Measurements from ENCODE around the gene EPM2AIP1.

DNA sequence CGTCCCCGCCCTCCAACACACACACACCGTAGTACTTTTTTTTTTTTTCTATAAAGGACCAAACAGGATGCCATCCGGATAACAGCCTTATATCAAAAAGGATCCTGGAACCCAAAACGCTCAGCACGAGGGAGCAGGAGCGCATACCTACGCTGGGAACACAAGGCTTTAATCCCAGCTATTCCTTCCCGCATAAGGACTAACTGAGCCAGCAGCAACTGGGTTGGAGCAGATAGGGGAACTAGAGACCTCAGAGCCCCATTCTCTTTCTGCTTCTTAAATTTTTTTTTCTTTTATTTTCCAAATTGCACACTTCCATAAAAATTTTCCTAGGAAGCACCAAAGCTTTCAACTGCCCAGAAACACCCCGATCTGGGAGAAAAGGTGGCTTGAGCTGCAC, 49.3 kb downstream of the EPM2AIP1 start:
- TF ChIP-seq, protein P1, sequence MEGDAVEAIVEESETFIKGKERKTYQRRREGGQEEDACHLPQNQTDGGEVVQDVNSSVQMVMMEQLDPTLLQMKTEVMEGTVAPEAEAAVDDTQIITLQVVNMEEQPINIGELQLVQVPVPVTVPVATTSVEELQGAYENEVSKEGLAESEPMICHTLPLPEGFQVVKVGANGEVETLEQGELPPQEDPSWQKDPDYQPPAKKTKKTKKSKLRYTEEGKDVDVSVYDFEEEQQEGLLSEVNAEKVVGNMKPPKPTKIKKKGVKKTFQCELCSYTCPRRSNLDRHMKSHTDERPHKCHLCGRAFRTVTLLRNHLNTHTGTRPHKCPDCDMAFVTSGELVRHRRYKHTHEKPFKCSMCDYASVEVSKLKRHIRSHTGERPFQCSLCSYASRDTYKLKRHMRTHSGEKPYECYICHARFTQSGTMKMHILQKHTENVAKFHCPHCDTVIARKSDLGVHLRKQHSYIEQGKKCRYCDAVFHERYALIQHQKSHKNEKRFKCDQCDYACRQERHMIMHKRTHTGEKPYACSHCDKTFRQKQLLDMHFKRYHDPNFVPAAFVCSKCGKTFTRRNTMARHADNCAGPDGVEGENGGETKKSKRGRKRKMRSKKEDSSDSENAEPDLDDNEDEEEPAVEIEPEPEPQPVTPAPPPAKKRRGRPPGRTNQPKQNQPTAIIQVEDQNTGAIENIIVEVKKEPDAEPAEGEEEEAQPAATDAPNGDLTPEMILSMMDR (IDR thresholded peaks at IDR 0.05 in 8 of 11, conservative IDR thresholded peaks at IDR 0.05 in 3 of 11) = no peak
- TF ChIP-seq POLR2A (IDR thresholded peaks at IDR 0.05) (no peak), POLR2AphosphoS5 (IDR thresholded peaks at IDR 0.05) (no peak)

Measured in spleen (tissue), 7 donors.